GM19468 (cell line): Measurements from ENCODE around the gene LMNB1.

Source experiments
- ATAC-seq: cut with Tn5 transposase; IDR thresholded peaks from one replicate; pipeline ENCODE4 v1.9.1; 2021; ENCODE audit warnings: mild to moderate bottlenecking, moderate library complexity, moderate number of reproducible peaks; ENCODE audit not compliant: unreplicated experiment; ENCODE audit errors: extremely low read depth

The LMNB1 gene

GRCh38 chr5:126878634-126879033 is 101.7 kb downstream of the LMNB1 start:
- no peak for ATAC-seq

- no peak for ATAC-seq
Measured at GRCh38 chr5:126881821-126882600, 105.1 kb downstream of the LMNB1 start.

- no peak for ATAC-seq
Measured at GRCh38 chr5:126883564-126884245, 106.8 kb downstream of the LMNB1 start.

GRCh38 chr5:126884269-126884819 is 107.4 kb downstream of the LMNB1 start:
- no peak for ATAC-seq
